Measurements from ENCODE around the gene KCNJ10. TPM values are rescaled to one million over a fixed set of nuclear protein-coding genes. Genes with fewer than 3 reads are reported as not detected.
A peak's percentile ranks its signal among the peaks of the same experiment; 100 is the strongest.

The KCNJ10 gene
- total RNA-seq, 1 experiment from 2014 or later: 1.4 TPM

- peaks cover 12% of the 10 kb centered on the region for H3K27me3 Mint-ChIP-seq (ENCODE audit: low read depth)
- no peaks in the 10 kb centered on the region for H3K9me3 Mint-ChIP-seq
- H3K36me3 Mint-ChIP-seq: no peaks in the 10 kb centered on the region
- ChIA-PET CTCF (interaction anchor here (1.0 to 31.0 kb wide), 5 partner anchors 13 to 131 kb away, joined by 3 to 978 read pairs (median 6); partner anchors contain the start of genes ATP1A2, KCNJ10 and KCNJ9), POLR2A (interaction anchor here (1.0 kb wide), 1 partner anchor 8 kb away, joined by 3 read pairs; the partner anchor contains the start of gene KCNJ10)
- TF ChIP-seq NFE2L1 (CRISPR knock-in tag; IDR thresholded peaks at IDR 0.05) (no peak), ATF6 (CRISPR knock-in tag; IDR thresholded peaks at IDR 0.05) (no peak), TP53 (CRISPR knock-in tag; IDR thresholded peaks at IDR 0.05) (no peak), FOXP4 (CRISPR knock-in tag; IDR thresholded peaks at IDR 0.05) (no peak), OVOL2 (CRISPR knock-in tag; IDR thresholded peaks at IDR 0.05; ENCODE audit: borderline replicate concordance) (no peak)
- TF ChIP-seq, protein P1, sequence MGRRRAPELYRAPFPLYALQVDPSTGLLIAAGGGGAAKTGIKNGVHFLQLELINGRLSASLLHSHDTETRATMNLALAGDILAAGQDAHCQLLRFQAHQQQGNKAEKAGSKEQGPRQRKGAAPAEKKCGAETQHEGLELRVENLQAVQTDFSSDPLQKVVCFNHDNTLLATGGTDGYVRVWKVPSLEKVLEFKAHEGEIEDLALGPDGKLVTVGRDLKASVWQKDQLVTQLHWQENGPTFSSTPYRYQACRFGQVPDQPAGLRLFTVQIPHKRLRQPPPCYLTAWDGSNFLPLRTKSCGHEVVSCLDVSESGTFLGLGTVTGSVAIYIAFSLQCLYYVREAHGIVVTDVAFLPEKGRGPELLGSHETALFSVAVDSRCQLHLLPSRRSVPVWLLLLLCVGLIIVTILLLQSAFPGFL (CRISPR knock-in tag; IDR thresholded peaks at IDR 0.05; ENCODE audit: borderline replicate concordance): no peak
- DNase-seq (ENCODE audit: low spot score) (no peak), ATAC-seq (peak; percentile 32)
- no peak overlapping the region for H3K4me3 Mint-ChIP-seq
- H3K4me1 Mint-ChIP-seq: peaks cover 25% of the 10 kb centered on the region
- no peak overlapping the region for H3K27ac Mint-ChIP-seq
These were observed 7.8 kb downstream of the KCNJ10 start for GRCh38 chr1:160062230-160062532.

DNA sequence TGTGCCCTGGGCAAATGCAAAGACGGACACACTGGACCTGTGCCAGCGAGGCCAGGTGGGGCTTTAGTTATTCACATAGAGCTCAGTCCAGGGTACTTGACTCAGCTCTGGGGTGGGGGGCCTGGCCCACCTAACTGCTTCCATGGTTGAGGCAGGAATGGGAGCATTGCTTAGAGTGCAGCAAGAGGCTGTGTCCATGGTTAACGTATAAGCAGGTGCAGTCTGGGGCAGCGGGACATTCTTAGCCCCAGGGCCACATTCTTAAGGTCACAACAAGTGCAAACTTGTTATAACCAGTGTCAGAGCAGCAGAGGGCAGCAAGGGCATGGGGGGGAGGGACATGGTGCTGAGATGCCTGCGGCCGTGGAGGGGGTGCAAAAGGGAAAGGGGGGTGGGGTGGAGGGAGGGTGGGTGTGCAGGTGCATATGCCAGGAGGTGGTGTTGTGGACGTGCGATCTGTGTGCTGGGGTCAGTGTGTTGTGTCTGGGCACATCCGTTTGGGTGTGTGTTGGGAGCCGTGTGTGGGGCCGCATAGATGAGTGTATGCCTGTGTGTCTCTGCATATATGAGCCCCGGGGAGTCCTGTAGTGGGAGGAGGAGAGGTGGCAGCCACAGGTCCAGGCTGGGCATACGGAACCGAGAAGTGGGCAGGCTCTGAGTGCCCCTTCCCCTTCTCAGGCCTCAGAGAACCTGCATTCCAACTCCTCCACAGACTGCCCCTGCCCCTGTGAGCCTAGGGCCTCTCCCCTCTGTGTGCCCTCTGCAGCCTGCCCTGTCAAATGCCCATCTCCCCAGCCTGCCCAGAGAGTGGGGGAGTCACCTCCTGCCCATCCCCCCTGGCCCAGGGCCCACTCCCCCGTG is 8.4 kb downstream of the KCNJ10 start:
- ATAC-seq: peak; percentile 75
- Mint-ChIP-seq H3K4me1 (peaks cover 19% of the 10 kb centered on the region), H3K9me3 (no peaks in the 10 kb centered on the region), H3K4me3 (no peak overlapping the region), H3K27ac (no peak overlapping the region), H3K36me3 (no peaks in the 10 kb centered on the region), H3K27me3 (ENCODE audit: low read depth) (peaks cover 11% of the 10 kb centered on the region)
- ChIA-PET CTCF (interaction anchor here (1.0 to 31.0 kb wide), 4 partner anchors 12 to 54 kb away, joined by 6 to 978 read pairs (median 492); partner anchors contain the start of genes ATP1A2, KCNJ10 and KCNJ9), POLR2A (interaction anchor here (1.0 kb wide), 1 partner anchor 9 kb away, joined by 3 read pairs; the partner anchor contains the start of gene KCNJ10)
- peak; percentile 51 for DNase-seq (ENCODE audit: low spot score)
- TF ChIP-seq TCF7 (CRISPR knock-in tag; IDR thresholded peaks at IDR 0.05; ENCODE audit: low read depth) (no peak), ZNF121 (CRISPR knock-in tag; IDR thresholded peaks at IDR 0.05) (no peak), ZNF232 (CRISPR knock-in tag; IDR thresholded peaks at IDR 0.05) (no peak), RORB (CRISPR knock-in tag; IDR thresholded peaks at IDR 0.05) (no peak), JAZF1 (CRISPR knock-in tag; IDR thresholded peaks at IDR 0.05) (no peak), ZNF138 (CRISPR knock-in tag; conservative IDR thresholded peaks at IDR 0.05) (no peak), ATF6 (CRISPR knock-in tag; IDR thresholded peaks at IDR 0.05) (no peak), GABPB1 (CRISPR knock-in tag; IDR thresholded peaks at IDR 0.05) (no peak), FOXP4 (CRISPR knock-in tag; IDR thresholded peaks at IDR 0.05) (no peak)
- TF ChIP-seq, protein P2, sequence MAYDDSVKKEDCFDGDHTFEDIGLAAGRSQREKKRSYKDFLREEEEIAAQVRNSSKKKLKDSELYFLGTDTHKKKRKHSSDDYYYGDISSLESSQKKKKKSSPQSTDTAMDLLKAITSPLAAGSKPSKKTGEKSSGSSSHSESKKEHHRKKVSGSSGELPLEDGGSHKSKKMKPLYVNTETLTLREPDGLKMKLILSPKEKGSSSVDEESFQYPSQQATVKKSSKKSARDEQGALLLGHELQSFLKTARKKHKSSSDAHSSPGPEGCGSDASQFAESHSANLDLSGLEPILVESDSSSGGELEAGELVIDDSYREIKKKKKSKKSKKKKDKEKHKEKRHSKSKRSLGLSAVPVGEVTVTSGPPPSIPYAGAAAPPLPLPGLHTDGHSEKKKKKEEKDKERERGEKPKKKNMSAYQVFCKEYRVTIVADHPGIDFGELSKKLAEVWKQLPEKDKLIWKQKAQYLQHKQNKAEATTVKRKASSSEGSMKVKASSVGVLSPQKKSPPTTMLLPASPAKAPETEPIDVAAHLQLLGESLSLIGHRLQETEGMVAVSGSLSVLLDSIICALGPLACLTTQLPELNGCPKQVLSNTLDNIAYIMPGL (CRISPR knock-in tag; IDR thresholded peaks at IDR 0.05): no peak
- TF ChIP-seq, protein P3, sequence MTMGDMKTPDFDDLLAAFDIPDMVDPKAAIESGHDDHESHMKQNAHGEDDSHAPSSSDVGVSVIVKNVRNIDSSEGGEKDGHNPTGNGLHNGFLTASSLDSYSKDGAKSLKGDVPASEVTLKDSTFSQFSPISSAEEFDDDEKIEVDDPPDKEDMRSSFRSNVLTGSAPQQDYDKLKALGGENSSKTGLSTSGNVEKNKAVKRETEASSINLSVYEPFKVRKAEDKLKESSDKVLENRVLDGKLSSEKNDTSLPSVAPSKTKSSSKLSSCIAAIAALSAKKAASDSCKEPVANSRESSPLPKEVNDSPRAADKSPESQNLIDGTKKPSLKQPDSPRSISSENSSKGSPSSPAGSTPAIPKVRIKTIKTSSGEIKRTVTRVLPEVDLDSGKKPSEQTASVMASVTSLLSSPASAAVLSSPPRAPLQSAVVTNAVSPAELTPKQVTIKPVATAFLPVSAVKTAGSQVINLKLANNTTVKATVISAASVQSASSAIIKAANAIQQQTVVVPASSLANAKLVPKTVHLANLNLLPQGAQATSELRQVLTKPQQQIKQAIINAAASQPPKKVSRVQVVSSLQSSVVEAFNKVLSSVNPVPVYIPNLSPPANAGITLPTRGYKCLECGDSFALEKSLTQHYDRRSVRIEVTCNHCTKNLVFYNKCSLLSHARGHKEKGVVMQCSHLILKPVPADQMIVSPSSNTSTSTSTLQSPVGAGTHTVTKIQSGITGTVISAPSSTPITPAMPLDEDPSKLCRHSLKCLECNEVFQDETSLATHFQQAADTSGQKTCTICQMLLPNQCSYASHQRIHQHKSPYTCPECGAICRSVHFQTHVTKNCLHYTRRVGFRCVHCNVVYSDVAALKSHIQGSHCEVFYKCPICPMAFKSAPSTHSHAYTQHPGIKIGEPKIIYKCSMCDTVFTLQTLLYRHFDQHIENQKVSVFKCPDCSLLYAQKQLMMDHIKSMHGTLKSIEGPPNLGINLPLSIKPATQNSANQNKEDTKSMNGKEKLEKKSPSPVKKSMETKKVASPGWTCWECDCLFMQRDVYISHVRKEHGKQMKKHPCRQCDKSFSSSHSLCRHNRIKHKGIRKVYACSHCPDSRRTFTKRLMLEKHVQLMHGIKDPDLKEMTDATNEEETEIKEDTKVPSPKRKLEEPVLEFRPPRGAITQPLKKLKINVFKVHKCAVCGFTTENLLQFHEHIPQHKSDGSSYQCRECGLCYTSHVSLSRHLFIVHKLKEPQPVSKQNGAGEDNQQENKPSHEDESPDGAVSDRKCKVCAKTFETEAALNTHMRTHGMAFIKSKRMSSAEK (CRISPR knock-in tag; IDR thresholded peaks at IDR 0.05; ENCODE audit: borderline replicate concordance): no peak
- TF ChIP-seq, protein P4, sequence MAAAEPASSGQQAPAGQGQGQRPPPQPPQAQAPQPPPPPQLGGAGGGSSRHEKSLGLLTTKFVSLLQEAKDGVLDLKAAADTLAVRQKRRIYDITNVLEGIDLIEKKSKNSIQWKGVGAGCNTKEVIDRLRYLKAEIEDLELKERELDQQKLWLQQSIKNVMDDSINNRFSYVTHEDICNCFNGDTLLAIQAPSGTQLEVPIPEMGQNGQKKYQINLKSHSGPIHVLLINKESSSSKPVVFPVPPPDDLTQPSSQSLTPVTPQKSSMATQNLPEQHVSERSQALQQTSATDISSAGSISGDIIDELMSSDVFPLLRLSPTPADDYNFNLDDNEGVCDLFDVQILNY (CRISPR knock-in tag; IDR thresholded peaks at IDR 0.05): no peak

All from WTC11 (cell line).